SW480 (cell line): ENCODE measurements around the gene A2M.

Source experiments
- DNase-seq: peaks from one replicate; pipeline ENCODE4 v3.0.0-alpha.2; 2016; ENCODE audit warnings: low spot score

Gene A2M

DNA sequence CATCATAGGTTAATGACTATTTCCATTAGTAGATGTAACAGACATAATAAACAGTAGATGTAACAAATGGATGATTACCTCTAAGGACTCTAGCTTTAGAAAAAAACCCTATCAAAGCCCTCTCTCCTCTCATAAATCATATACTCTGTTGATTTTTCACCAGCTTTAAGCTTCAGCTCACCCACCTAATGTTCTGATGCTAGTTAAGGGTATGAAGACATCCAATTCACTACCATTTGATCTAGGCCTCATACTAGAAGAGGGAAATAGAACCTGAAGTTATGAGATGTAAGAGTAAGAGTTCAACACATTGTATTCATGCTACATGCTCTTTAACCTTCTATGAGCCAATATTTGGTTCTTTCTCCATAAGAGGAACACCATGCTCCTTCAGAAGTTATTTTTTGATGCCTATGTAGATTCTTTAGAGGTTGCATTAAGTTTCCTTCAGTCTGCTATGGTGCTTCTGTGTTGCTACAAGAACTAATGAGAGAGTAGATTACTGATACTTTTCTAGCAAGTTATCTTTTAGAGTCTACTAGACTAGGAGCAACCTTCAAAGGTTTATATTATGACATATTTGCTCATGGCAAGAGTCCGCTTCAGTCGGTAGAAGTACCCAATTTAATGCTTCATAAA, 16.0 kb downstream of the A2M start:
- no peak for DNase-seq

DNA sequence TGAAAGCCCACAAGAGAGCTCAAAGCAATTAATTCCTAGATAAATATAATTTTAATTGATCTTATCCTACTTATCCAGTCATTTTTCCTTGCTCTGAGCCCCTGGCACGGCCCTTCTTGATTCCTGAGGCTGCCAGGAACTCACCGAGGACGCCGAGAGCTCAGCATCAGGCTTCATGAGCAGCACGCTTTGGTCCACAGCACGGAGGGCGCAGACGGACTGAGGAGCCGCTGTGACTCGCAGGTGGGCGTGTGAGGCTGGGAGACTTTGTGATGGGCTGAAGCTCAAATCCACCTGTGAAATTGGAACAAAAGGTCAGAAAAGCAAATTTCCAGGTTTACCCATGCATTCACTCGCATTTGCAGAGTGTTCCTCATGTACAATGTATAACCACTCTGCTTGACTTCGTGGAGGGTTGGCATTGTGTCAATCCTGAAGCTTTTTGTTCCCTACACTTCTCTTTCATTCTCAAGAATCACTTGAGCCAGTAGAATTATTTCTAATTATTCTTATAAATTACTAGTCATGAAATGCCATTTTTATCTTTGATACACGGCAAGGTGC, 17.2 kb downstream of the A2M start:
- no peak for DNase-seq

GRCh38 chr12:9098115-9098452, 17.6 kb downstream of the A2M start:
- DNase-seq, result no peak

- no peak for DNase-seq
Measured at GRCh38 chr12:9096563-9097176, 19.0 kb downstream of the A2M start.

- no peak for DNase-seq
Measured at GRCh38 chr12:9095322-9095721, 20.4 kb downstream of the A2M start.

DNA sequence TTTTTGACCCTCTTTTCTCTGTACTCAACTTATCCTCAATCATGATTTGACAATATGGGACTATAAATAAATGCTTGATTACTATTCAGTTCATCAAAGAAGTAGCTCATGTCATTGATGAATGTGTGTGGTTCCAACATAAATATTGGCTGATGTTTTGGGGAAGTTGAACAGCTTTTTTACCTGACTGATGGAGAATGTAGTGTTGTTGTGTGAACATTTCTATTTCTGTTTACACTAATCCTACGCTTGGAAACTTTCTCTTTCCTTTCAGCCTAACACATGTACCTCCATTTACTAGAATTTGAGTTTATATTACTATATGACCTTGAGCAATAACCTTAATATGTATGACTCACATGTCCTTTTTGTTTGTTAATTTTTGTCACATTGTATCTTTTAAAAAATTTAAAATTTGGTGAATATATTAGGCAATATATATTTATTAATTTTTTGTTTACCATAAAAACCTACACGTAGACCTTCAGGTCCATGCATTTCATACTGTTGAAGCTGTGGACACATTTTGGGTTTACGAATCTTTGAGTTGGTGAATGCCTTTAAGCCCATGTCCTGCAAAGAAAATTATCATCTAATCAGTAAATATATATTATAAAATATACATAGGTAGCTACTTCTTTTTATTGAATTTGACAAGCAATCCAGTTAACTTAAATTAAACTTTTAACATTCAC, 21.1 kb downstream of the A2M start:
- no peak for DNase-seq

DNA sequence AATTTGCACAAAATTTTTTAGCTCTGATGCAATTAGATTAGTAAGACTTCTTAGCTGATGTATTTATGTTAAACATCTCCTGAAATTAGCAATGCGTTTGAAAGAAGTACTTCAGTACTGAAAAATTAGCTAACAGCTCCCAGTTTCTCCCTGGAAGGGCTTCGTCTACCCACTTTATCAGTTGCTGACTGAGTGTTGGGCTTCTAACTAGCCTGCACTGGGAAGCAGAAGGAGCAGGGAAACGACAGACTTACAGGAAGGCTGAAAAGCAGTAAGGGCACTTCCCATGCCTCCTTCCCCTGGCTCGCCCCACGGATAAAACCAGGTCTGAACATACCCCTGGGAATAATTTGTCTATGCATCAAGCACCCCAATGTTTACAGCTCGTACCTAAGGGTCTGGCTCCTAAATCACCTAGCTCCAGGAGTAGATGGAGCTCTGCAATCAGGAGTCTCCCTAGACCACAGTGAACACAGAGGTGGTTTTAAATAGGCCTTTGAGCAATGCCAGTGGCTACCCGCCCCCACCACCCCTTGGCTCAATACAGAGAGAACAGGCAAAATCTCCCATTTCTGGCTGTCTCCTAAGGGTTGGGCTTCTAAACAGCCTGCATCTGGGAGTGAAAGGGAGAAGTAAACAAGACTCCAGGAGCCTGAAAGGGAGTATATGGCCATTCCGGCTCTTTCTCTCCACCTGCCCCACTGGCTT, 23.7 kb downstream of the A2M start:
- DNase-seq, result no peak

DNA sequence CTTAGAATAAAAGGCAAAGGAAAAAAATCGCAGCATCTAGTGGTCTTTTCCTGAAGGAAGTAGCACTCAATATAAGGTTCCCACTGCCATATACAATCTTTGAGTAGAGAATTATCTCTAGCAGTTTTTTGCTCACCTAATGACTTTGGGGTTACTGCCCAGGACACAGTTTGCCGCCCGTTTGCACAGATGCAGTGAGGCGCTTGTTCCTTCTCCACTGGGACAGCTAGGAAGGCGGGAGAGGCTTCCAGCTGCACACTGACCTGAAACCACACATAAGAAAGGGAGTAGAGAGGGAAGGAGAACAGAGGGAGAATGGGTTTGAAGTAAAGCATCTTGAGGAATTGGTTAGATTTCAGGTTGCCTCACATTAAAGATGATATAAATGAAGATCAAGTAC, 25.5 kb downstream of the A2M start:
- DNase-seq, result no peak

DNA sequence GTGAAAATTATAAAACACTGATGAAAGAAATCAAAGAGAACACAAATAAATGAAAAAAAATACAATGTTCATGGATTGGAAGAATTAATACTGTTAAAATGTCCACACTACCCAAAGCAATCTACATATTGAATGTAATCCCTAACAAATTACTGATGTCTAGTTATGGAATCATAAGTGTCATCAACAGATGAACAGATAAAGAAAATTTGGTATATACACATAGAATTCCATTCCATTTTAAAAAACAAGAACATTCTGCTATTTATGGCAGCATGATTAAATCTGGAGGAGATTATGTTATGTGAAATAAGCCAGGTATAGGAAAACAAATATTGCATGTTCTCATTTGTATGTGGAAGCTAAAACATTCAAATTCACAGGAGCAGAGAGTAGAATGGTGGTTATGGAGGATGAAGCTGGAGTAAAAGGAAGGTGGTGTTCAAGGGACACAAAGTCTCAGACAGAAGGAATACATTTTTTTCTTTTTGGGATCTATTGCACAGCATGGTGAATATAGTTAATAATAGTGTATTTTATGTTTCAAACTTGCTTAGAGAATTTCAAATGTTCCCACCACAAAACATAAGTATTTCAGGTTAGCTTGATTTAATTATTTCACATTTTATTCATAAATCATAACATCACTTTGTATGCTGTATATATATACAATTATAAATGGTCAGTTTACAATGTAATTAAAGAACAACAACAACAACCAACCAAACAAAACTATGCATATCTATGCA, 28.5 kb downstream of the A2M start:
- DNase-seq, result no peak

- DNase-seq, result no peak
Measured at GRCh38 chr12:9086087-9086486, 29.6 kb downstream of the A2M start.

DNA sequence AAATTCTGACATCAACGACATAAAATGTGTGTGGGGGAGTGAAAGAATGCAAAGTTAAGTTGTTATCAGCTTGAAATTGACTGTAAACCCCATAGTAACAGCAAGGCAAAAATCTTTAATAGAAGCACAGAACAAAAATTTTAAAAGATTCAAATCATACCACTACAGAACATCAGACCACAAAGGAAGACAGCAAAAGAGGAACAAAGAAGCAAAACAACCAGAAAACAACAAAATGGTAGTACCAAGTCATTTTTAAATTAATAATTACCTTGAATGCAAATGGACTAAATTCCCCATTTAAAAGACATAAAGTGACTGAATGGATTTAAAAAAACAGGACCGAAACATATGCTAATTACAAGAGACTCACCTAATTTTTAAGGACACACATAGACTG, 31.3 kb downstream of the A2M start:
- DNase-seq, result no peak

DNA sequence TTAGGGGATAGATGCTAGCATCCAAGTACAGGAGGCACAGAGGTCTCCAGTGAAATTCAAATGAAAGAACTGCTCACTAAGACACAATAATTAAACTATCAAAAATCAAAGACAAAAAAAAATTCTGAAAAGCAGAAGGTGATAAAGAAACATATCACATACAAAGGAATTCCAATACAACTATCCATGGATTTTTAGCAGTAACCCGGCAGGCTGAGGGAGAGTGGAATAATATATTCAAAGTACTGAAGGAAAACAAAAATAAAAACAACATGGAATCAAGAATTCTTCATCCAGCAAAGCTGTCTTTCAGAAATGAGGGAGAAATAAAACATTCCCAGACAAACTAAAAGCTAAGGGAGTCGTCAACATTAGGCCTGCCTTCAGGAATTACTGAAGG, 31.9 kb downstream of the A2M start:
- no peak for DNase-seq

DNA sequence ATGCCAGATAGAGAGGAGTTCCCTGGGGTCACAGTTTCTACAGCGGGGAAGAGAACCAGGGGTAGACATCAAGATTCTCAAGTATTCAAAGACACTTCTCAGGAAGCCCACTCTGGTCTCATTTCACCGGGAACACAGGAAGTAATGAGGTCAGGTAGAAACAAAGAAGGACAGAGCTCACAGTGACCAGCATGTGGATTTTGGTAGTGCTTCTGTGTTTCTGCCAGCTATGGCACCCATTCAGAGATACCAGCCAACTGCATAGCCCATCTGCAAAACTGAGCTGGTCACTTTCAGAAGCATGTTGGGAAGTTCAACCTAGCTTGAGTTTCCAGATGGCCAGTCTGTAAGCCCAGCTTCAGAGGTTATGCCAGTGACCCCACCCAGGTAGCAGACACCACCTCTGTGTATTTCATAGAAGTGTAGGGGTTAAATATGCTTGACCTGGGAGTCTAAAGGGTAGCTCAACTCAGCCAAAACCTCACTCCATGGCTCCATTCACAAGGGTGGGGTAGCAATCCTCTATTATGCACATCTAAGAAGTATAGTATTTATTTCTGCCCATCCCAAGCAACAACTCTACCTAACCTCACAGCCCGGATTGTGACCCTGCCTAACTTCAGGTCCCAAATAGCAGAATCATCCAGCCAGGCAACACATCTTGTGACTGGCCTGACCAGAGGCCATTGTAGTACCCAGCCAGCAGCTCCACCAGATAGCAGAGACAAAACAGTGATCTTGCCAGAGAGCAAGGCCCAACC, 33.9 kb downstream of the A2M start:
- DNase-seq, result no peak

GRCh38 chr12:9079883-9080675, 35.6 kb downstream of the A2M start:
- no peak for DNase-seq

- no peak for DNase-seq
Measured at GRCh38 chr12:9079082-9079481, 36.6 kb downstream of the A2M start.

DNA sequence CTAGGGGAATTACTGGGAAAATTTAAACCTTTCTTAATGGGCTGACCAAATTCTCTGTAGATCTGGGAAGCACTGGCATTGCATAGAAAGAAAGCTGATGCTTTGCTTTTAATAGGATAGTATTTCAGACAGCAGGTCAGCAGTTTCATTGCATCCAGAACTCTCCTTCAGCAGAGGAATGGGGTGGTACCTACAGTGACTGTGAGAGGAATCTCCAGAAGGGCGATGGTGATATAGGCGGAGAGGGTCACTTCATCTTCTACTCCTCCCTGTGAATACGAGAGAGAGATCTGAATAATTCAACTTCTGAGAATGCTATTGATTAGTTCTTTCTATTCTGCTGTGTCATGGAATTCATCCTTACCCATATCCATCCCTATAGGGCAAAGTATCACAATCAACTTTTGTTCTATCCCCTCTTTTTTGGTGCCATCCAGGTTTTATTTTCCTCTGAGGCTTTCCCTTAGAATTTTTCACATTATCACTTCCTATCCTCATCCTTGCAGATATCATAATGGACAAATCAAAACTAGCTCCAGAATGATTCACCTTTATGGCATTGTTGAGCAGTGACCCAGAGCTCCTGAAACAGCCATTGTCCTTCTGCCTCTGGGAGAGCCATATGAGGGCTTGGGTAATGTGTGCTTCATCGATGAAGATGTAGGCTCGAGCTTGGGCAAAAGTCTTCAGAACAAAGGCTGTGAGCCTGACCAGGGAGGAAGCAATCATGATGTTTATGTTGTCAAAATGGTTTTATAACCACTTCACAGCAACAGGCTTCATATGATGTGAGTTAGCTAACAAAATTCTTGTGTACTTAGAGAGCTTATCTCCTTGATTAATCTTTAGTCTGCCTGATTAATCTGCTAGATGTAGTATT, 38.3 kb downstream of the A2M start:
- DNase-seq, result no peak

- DNase-seq, result no peak
Measured at GRCh38 chr12:9076733-9077132, 39.0 kb downstream of the A2M start.

- no peak for DNase-seq
Measured at GRCh38 chr12:9075138-9075535, 40.6 kb downstream of the A2M start.

DNA sequence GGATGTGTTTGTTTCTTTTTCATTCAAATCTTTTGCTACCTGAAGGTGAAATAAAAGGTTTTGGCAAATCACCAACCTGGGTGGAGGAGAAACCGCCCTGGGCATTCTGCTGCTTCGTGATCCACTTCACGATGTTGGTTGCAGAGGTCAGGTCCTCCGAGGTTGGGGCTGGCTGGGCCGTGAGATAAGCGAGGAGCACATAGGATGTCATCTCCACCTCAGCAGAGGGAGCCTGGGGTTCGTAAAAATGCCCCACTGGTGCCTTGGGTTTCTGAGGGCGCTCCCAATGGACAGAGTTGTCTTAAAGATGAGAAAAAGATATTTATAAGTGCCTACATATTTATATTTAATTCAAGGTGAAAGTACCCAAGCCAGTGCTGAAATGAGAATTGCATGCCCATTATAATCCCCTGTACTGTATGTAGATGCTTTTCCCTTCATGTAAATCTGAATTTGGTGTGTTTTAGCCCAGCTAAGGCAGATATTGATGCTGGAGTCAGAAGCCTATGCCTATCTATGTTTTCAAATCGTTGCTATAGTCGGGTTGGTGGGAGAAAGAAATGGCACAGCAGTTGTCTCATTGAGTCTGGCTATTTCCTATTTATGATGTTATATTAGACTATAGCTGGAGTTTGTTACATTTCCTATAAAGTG, 41.1 kb downstream of the A2M start:
- DNase-seq, result no peak
